ENCODE results near the gene CDC20.

DNA sequence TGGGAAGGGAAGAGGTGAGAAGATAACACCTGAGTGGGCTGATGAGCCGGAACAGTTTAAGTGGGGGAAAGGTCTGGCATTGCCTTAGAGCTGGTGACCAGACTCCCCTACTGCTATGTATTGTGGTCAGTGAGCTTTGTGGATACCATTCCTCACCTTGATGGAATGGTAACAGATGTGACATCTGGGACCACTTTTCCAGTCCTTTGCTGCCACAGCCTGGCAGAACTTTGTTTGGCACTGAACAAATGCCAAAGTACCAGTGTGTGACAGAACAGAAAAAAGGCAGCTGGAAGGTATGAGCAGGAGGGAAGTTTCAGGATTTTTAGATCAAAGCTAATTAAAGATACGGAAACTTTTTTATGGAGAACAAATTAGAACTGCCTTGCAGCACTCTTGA, 24.7 kb downstream of the CDC20 start:
- TF ChIP-seq, protein P1, sequence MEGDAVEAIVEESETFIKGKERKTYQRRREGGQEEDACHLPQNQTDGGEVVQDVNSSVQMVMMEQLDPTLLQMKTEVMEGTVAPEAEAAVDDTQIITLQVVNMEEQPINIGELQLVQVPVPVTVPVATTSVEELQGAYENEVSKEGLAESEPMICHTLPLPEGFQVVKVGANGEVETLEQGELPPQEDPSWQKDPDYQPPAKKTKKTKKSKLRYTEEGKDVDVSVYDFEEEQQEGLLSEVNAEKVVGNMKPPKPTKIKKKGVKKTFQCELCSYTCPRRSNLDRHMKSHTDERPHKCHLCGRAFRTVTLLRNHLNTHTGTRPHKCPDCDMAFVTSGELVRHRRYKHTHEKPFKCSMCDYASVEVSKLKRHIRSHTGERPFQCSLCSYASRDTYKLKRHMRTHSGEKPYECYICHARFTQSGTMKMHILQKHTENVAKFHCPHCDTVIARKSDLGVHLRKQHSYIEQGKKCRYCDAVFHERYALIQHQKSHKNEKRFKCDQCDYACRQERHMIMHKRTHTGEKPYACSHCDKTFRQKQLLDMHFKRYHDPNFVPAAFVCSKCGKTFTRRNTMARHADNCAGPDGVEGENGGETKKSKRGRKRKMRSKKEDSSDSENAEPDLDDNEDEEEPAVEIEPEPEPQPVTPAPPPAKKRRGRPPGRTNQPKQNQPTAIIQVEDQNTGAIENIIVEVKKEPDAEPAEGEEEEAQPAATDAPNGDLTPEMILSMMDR (IDR thresholded peaks at IDR 0.05), result no peak
- no peak for TF ChIP-seq EP300 (IDR thresholded peaks at IDR 0.05)
- no peak for TF ChIP-seq POLR2AphosphoS5 (IDR thresholded peaks at IDR 0.05)
- no peak for TF ChIP-seq POLR2A (IDR thresholded peaks at IDR 0.05)

Measured in gastroesophageal sphincter (tissue), 3 donors.